HG03460 (cell line): ENCODE measurements around the gene MBOAT2.

ENCODE experiments used
- ATAC-seq: cut with Tn5 transposase; IDR thresholded peaks from one replicate; pipeline ENCODE4 v1.9.1; 2021; ENCODE audit not compliant: unreplicated experiment

MBOAT2 gene

DNA sequence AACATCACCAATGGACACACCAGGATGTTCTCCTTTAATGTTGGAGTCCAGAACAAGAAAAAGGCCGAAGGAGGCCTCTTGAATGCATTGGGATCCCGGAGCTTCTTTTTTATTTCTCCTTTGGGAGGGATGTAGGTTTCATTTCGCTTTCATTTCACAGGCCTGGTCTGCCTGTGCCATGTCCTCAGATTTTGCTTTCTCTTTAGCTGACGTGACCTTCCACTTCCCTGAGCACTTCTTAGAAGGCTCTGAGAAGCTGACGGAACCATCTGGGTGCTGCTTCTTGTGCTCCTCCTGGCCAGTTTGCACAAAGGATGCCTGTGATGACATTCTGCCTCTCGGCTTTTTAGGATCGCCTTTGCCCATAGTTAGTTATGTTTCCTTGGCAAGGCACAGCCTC, 15.1 kb upstream of the MBOAT2 start:
- ATAC-seq, result no peak

DNA sequence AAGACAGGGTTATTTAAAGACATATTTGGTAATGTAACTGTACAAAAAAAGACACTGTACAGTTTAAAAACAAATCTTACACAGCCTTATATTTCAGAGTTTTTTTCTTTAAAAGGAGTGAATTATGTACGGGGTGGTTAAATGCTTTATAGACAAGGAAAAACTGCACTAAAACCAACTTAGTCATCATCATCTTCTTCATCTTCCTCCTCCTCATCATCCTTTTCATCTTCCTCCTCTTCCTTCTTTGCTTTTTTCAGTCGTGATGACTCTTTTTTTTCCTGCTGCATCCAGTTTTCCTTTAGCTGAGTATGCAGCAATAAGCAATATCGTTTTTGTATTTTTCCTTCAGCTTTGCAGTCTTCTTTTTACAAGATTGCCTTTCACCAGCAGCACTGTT, 14.6 kb upstream of the MBOAT2 start:
- no peak for ATAC-seq

DNA sequence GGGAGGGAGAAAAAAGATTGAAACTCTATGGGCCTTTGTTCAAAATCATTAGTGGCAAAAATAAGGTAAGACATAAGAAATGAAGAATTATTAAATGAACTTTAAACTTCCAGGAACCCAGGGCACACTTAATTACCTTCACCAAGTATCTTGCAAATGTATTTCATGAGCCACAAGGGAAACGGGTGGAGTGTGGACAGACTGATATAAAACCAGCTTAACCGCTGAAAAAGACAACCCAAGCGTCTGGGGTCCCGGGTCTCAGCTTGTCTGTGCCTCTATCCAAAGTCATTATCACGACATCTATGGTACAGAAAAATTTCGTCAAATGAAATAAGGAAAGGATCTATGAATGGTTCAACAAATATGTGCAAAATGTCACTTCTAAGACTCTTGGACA, 13.9 kb upstream of the MBOAT2 start:
- ATAC-seq, result no peak

DNA sequence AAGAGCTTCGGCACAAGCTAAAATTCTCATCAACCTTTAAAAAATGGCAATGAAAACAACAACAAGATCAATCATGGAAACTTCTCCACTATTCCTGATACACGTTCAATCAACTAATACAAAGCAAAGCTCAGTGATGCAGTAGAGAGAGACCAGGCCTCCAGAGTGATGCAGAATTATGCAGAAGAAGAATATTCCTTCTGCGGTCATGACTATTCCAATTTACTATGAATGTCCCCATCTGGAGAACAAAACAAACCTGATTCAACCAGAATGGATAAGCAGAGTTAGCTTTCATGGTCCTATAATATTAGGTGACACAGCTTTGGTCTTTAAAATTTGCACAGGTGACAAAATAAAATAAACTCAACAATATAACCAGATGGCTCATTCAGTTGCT, 12.5 kb upstream of the MBOAT2 start:
- ATAC-seq, result no peak

DNA sequence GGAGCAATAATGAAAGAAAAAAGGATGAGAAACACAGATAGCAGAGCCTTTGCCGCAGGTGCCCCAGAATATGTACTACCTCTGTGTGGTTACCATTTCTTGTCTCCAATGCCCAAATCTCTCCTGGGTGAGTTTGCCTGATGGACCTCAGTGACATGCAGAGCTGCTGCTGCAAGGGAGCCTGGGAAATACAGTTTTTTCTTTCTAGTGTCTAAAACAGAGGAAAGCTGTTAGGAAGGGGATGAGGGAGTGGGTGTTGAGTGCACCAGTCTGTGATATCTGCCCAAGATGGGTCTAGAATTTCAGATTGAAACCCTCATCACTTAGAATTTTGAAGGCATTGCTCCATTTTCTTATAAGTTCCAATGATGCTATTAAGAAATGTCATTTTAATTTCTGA, 9.9 kb upstream of the MBOAT2 start:
- no peak for ATAC-seq

DNA sequence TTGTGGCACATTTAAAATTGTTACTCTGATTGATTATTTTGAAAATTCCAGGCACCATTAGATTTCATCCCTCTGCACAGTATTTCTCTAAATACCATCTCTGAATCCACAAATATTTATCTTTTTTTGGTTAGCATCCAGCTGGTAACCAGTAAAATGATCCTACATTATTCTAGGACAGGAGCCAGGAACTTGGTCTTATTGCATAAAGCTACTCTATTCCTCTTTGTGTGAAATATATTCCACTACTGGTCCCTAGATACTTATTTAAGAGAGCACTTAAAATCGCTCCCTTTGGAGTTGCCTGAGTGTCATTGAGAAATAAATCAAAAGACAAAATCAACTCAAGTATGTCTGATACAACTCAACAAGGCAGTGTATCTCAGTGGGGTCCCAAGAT, 7.4 kb upstream of the MBOAT2 start:
- no peak for ATAC-seq

DNA sequence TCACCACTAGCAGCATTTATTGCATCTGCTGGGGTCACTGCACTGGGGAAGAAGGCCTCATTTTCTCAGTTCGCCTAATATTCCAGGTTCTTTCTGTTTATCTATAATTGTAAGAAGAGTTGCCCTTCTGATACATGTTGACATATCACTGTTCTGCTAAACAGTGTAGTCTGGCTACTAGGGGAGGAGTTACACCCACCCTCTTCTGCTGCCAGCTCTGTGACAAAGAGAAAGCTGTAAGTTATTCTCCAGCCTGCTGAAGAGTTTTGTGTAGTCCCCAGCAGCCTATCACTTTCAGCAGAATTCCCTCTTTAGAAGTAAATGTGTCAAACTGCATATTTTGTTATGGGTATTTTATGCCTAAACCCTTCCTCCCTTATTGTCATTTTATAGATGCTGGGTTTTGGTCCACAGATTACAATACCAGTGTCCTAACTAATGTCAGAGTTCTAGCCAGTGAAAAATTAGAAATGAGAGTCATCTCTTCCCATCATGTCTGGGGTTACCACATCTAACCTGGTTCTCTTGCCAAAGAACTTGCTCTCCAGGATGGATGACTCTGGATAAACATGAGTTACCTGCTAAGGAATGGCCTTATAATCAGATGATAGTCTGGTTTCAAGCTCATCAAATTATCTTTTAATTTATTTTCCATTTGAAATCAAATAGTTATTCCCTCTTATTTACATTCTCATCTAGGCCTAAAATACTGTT, 5.6 kb upstream of the MBOAT2 start:
- ATAC-seq, result no peak

DNA sequence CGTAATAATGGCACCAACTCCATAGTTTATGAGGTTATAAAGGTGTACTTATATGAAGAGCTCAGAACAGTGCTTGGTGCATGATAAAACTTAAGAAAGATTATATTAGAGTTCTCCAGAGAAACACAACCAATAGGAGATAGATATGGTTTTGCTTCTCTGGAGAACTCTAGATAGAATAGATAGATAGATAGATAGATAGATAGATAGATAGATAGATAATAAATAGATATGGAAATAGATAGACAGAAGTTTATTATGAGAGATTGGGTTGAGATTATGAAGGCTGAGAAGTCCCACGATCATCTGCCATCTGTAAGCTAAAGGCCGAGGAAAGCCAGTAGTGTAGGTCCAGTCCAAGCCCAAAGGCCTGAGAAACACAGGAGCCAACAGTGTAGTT, 2.9 kb upstream of the MBOAT2 start:
- ATAC-seq, result no peak

DNA sequence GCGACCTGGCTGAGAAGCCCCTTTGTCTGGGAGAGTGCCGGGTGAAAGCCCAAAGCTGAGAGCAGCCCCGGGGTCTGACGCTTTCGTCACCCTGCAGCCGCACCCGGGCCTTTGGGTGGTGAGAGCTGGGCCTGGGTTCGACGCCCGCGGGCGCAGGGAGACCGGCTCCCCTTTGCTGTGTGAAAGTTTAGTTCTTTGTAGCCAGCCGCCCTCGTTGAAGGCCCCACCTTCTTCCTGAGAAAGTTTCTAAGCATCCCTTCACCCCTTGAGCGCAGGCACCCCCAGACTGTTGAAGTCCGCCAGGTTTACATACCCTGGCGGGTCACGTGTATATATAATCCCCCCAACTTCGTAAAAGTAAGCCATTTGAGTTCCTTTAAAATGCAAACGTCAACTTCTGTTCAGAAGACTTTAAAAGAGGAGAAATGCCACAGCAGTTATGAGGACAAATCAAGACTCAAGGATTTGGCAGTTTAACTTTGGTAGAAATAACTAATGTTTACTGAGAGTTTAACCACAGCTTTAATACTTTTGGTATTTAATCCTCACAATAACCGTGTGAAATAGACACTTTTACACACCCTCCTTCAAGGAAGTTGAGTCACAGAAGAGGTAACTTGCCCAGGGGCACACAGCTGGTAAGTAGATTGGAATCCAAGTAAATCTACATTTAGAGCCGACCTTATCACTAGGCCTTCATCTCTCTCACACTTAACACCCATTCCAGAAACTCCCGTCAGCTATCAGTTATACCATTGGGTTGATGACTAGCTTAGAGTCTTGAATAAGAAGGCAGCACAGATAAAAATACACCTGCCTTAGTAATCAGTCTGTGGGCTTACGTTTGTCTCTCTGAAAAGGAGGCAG, 1.1 kb upstream of the MBOAT2 start:
- ATAC-seq, result peak; percentile 3

DNA sequence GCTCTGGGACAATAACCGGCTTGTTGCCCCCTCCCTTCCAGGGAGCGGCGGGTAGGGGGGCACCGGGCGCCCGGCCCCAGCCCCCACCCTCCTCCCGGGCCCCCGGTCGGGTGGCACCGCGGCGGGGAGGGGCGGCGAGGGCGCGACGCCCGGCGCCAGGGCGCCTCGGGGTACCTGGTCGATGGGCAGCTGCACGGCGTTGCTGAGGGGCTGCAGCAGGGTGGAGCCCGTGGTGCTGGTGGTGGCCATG, 193 bp downstream of the MBOAT2 start:
- no peak for ATAC-seq

DNA sequence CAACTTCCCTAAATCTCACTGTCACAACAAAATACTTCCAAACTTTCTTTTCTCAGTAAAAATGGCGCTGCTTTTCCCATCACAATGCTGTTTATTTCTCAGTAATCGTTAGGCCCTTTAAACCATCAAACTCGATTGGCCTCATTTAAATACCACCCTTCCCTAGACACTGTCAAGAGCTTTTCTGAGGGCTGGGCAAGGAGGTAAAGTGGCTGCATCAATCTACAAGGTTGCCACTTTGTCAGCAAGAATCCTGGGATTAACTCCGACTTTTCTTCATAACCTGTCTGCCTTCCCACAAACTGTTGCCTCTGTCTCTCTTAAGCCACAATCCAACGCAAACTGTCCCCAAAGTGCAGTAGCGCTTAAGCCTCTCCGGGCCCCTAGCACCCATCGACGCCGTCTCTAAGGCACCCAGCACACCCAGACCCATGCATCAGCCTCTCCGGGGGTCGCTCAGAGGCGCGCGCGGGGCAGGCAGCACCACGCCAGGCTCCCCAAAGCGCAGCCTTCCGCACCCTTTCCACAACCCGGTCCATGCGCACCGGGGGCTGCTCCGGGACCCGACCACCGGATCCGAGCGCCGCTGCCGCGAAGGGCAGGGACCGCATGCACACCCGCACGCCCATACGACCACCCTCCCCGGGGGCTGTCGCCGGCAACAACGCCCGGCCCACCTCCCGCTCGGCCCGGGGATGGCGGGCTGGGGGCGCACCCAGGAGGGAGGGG, 683 bp downstream of the MBOAT2 start:
- no peak for ATAC-seq

DNA sequence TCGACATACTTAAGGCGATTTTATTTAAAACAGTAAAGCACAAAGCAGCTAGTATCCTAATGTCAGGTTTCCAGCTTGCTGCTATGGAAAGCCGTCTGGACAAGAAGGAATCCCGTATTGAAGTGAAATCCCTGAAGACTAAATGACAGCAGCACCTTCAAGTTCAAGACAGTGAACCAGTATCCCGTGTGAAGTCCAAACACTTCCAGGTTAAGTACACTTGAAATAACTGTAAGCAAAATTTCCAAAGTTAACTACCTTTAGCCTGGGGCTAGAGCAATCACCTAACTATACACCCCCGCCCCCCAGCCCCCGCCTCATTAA, 1.2 kb downstream of the MBOAT2 start:
- ATAC-seq, result no peak

DNA sequence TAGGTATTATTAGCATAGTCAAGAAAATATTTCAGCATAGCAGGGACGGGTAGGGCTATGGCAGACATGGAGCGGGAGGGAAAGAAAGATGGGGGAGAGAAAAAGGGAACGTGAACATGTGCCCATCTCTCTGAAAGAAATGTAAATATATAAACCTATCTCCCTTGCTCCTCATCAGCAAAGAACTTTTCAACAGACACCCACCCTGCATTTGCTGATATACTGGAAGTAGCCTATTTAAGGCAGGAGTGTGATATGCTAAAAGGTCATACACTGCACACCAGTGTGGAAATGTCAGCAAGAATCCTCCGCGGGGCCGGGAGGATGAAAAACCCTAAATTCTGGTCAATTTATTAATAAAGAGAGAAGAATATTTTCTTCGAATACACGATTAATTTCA, 1.7 kb downstream of the MBOAT2 start:
- no peak for ATAC-seq

DNA sequence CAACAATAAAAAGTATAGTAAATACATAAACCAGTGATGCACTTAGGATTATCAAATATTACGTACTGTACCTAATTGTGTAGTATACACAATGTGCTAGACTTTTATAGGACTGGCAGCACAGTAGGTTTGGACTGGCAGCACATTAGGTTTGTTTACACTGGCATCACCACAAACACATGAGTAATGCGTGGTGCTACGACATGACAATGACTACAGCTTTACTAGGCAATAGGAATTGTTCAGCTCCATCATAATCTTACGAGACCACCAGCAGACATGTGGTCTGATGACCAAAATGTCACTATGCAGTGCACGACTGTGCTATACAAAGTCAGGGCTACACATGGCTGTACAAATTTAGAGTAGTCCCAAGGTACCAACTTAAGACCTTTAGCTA, 2.3 kb downstream of the MBOAT2 start:
- ATAC-seq, result no peak

DNA sequence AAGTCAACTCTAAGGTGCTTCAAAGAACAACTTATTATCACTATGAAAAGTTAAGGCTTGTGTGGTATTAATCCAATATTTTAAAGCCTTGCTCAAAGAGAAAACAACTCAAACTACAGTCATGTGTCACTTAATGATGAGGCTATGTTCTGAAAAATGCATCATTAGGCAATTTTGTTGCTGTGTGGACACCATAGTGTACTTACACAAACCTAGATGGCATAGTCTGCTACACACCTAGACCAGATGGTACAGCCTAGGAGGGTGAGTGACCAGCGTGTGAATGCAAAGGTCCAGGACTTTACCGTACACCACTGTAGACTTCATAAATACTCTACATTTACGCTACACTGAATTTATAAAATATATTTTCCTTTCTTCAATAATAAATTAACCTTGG, 3.0 kb downstream of the MBOAT2 start:
- ATAC-seq, result no peak

DNA sequence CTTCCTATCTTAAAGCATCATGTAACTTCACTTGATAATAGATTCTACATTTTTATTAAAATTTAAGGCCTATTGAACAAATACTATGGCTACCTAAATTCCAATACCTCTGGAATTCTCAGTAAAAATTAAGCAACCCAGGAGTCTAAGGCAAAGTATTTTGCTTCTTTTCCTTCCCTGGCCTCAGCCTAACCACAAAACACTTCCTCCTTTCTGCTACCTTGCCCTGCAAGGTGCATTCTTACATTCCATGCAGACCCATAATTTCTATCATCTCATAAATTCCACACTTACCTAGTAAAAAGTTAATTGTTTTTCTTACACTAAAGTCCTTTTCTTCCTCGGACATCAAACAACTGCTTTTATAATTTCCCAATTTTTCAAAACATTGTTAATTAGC, 3.7 kb downstream of the MBOAT2 start:
- ATAC-seq, result no peak

DNA sequence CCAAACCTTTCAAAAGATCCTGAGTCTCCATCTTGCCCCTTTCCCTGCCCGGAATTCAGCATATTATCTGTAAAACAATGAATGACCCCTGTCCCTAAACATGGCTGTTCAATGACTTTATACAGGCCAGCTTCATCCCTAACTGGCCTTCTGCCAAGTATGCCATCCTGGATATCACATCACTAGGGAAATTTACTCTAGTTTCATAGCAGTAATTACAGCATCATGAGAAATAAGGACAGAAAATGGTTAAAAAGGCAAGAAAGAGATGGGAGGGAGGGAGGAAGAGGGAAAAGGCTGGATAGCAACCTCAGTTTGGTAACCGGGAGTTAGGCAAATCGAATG, 4.4 kb downstream of the MBOAT2 start:
- no peak for ATAC-seq

DNA sequence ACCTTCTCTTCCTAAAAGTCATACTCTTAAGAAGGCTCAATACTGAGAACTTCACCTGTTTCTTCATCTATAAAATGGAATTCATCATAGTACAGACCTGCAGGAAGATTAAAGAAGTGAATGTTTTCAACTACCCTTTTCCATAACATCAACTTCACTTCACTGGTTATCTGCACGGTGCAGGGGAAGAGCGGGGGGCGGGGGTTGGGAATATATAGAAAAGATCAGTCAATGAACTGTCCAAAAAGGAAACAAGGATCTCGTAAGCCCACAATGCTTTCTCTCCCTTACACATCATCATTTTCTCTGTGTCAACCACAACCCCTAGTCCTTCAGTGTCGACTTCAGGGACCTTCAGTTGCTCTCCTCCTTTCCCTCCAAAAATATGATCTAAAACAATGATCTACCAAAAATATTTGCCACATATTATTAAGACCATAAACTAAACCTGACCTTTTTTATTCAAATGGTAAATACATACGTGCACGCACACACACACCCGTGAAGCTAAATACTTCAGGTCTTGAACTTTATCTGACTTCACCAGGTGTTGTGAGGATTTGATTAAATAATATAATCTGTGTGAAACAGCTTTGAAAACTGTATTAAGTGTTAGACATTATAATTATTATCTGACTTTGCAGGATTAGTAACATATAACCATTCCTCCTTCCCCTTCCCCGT, 4.9 kb downstream of the MBOAT2 start:
- ATAC-seq, result no peak

DNA sequence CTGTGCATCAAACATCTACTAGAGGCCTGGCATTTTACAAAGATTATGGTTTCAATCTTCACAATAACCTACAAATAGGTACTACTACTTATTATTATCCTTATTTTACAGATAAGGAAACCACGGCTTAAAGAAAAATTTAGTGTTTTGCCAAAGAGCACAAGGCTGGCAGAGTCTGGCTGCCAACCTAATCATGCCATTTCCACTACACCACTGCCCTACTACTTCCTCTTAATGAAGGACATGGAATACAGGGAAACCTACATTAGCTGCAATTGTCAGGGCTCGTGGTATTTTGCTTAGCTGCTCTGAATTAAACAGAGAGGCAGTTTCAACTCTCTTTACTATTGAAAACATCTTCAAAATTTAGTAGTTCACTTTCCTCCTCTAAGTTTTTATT, 5.9 kb downstream of the MBOAT2 start:
- ATAC-seq, result no peak

DNA sequence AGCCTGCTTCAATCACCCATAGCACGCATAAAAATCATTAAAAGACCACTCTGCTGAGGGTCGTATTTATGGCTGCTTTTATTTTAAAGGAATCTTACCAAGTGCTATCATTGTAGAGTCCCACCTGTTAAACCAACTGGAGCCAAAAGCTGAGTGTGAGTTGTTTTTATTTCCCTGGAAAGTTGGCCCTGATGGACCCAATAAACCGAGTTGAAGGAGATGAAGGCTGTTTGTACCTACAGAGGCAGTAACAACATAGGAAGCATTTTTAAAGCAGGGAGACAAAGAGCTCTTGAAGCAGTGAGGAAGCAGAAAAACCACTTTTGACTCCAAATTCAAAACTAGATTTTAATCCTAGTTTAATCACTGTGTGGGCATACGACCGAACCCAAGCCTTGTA, 6.4 kb downstream of the MBOAT2 start:
- no peak for ATAC-seq

DNA sequence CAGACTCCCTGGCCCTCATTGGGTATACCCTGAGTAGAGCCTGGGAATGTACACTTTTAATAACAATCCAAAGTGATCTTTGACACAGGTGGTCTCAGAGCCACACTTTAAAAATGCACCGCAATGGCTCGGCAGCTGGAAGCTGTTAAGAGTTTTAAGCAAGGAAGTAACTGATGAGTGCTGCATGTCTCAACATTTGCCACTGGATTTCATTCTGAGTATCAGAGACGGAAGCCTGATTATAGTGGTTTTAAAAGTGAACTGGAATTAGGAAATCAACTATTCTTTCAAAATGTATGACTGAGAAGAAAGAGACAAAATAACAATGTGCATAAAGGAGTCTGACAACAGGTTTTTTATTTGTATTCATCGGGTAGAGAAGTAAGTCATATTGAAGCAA, 7.5 kb downstream of the MBOAT2 start:
- ATAC-seq, result no peak

DNA sequence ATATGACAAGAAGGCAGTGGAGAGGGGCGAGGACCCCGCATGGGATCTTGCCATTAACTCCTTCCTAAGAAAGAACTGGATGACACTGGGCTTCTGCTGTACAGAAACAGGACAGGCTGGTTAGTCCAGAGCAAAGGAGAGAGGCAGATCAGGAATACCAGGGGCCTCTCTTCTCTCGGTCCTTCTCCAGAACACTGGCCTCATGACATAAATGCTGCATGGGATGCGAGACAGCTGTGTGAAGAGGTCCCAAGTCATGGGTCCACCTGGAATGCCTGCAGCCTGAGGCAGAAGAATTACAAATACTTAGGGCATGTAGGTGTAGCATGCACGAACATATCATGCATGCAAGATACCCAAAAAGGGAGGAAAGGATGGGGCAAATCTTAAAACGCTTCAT, 9.1 kb downstream of the MBOAT2 start:
- no peak for ATAC-seq
